ENCODE data around the gene IL16.
A peak's percentile ranks its signal among the peaks of the same experiment; 100 is the strongest.

The IL16 gene

GRCh38 chr15:81273200-81273599, 76.5 kb downstream of the IL16 start:
- DNase-seq (ENCODE audit: low read depth in 2 of 2, low spot score in 1 of 2): no peak

GRCh38 chr15:81273855-81274254, 77.2 kb downstream of the IL16 start:
- DNase-seq (ENCODE audit: low read depth in 2 of 2, low spot score in 1 of 2): no peak

GRCh38 chr15:81274255-81274654, 77.6 kb downstream of the IL16 start:
- no peak for DNase-seq (ENCODE audit: low read depth in 2 of 2, low spot score in 1 of 2)

- peak; percentile 67 to 78 for DNase-seq (ENCODE audit: low read depth in 2 of 2, low spot score in 1 of 2)
These were observed 78.4 kb downstream of the IL16 start for GRCh38 chr15:81274931-81275707.

- no peak for DNase-seq (ENCODE audit: low read depth in 2 of 2, low spot score in 1 of 2)
These were observed 79.2 kb downstream of the IL16 start for GRCh38 chr15:81275711-81276392.

- DNase-seq (ENCODE audit: low read depth in 2 of 2, low spot score in 1 of 2): no peak
These were observed 80.3 kb downstream of the IL16 start for GRCh38 chr15:81276967-81277366.

- DNase-seq (ENCODE audit: low read depth in 2 of 2, low spot score in 1 of 2): no peak
These were observed 81.2 kb downstream of the IL16 start for GRCh38 chr15:81277851-81278250.

- DNase-seq (ENCODE audit: low read depth in 2 of 2, low spot score in 1 of 2): no peak
These were observed 81.8 kb downstream of the IL16 start for GRCh38 chr15:81278306-81279029.

- no peak for DNase-seq (ENCODE audit: low read depth in 2 of 2, low spot score in 1 of 2)
These were observed 83.2 kb downstream of the IL16 start for GRCh38 chr15:81279621-81280485.

- DNase-seq (ENCODE audit: low read depth in 2 of 2, low spot score in 1 of 2): no peak
These were observed 84.2 kb downstream of the IL16 start for GRCh38 chr15:81280696-81281455.

GRCh38 chr15:81281456-81281735, 84.7 kb downstream of the IL16 start:
- no peak for DNase-seq (ENCODE audit: low read depth in 2 of 2, low spot score in 1 of 2)

- DNase-seq (ENCODE audit: low read depth in 2 of 2, low spot score in 1 of 2): no peak
These were observed 85.3 kb downstream of the IL16 start for GRCh38 chr15:81281766-81282605.

GRCh38 chr15:81282606-81282895, 85.9 kb downstream of the IL16 start:
- DNase-seq (ENCODE audit: low read depth in 2 of 2, low spot score in 1 of 2): no peak

- no peak for DNase-seq (ENCODE audit: low read depth in 2 of 2, low spot score in 1 of 2)
These were observed 86.2 kb downstream of the IL16 start for GRCh38 chr15:81282911-81283310.

GRCh38 chr15:81284256-81285031, 87.8 kb downstream of the IL16 start:
- DNase-seq (ENCODE audit: low read depth in 2 of 2, low spot score in 1 of 2): no peak

- DNase-seq (ENCODE audit: low read depth in 2 of 2, low spot score in 1 of 2): no peak
These were observed 88.8 kb downstream of the IL16 start for GRCh38 chr15:81285461-81285860.

GRCh38 chr15:81286621-81287121, 90.0 kb downstream of the IL16 start:
- no peak for DNase-seq (ENCODE audit: low read depth in 2 of 2, low spot score in 1 of 2)

- DNase-seq (ENCODE audit: low read depth in 2 of 2, low spot score in 1 of 2): no peak
These were observed 91.4 kb downstream of the IL16 start for GRCh38 chr15:81288040-81288439.

- no peak for DNase-seq (ENCODE audit: low read depth in 2 of 2, low spot score in 1 of 2)
These were observed 91.9 kb downstream of the IL16 start for GRCh38 chr15:81288616-81289015.

Measured in stimulated activated CD8-positive, alpha-beta memory T cell treated with anti-CD3 and anti-CD28 coated beads, Interleukin-4, amount 100 ng/mL, for 1 hour (primary cell).